HG03520 (cell line): Measurements from ENCODE around the gene LHFPL6.
A peak's percentile ranks its signal among the peaks of the same experiment; 100 is the strongest.

ENCODE experiments used
- ATAC-seq: cut with Tn5 transposase; IDR thresholded peaks from one replicate; pipeline ENCODE4 v1.9.1; 2021; ENCODE audit warnings: mild to moderate bottlenecking, moderate library complexity; ENCODE audit not compliant: unreplicated experiment

The LHFPL6 gene

GRCh38 chr13:39521701-39522100, 81.3 kb downstream of the LHFPL6 start:
- ATAC-seq, result no peak

- ATAC-seq, result no peak
Measured at GRCh38 chr13:39516096-39516495, 86.9 kb downstream of the LHFPL6 start.

- ATAC-seq, result no peak
Measured at GRCh38 chr13:39515224-39515714, 87.7 kb downstream of the LHFPL6 start.

GRCh38 chr13:39512687-39513086, 90.3 kb downstream of the LHFPL6 start:
- no peak for ATAC-seq

- peak; percentile 50 for ATAC-seq
Measured at GRCh38 chr13:39510316-39510695, 92.7 kb downstream of the LHFPL6 start.

- ATAC-seq, result no peak
Measured at GRCh38 chr13:39509616-39510315, 93.2 kb downstream of the LHFPL6 start.

- ATAC-seq, result no peak
Measured at GRCh38 chr13:39506559-39507390, 96.2 kb downstream of the LHFPL6 start.

GRCh38 chr13:39505151-39505550, 97.8 kb downstream of the LHFPL6 start:
- ATAC-seq, result no peak

- ATAC-seq, result no peak
Measured at GRCh38 chr13:39503048-39503447, 99.9 kb downstream of the LHFPL6 start.

- no peak for ATAC-seq
Measured at GRCh38 chr13:39501702-39502324, 101.2 kb downstream of the LHFPL6 start.

- no peak for ATAC-seq
Measured at GRCh38 chr13:39499604-39500003, 103.4 kb downstream of the LHFPL6 start.

- ATAC-seq, result no peak
Measured at GRCh38 chr13:39498471-39499114, 104.4 kb downstream of the LHFPL6 start.

GRCh38 chr13:39496506-39496905, 106.5 kb downstream of the LHFPL6 start:
- no peak for ATAC-seq

GRCh38 chr13:39494633-39495032, 108.4 kb downstream of the LHFPL6 start:
- ATAC-seq, result no peak

- ATAC-seq, result no peak
Measured at GRCh38 chr13:39494006-39494405, 109.0 kb downstream of the LHFPL6 start.

GRCh38 chr13:39490136-39490535, 112.9 kb downstream of the LHFPL6 start:
- ATAC-seq, result no peak

- ATAC-seq, result no peak
Measured at GRCh38 chr13:39486758-39487157, 116.2 kb downstream of the LHFPL6 start.

GRCh38 chr13:39485314-39485700, 117.7 kb downstream of the LHFPL6 start:
- ATAC-seq, result no peak

GRCh38 chr13:39484506-39485313, 118.3 kb downstream of the LHFPL6 start:
- ATAC-seq, result no peak

- ATAC-seq, result no peak
Measured at GRCh38 chr13:39483326-39483725, 119.7 kb downstream of the LHFPL6 start.
